HG02763 (cell line): Measurements from ENCODE around the gene APOB.
"Not testable (repeated sequence)": the region's sequence is repeated elsewhere in the genome, so short reads cannot be mapped to it uniquely, and the experiment has no call there.

ENCODE experiments used
- ATAC-seq: cut with Tn5 transposase; IDR thresholded peaks from one replicate; pipeline ENCODE4 v1.9.1; 2021; ENCODE audit warnings: mild to moderate bottlenecking, moderate library complexity; ENCODE audit not compliant: unreplicated experiment

Gene APOB

DNA sequence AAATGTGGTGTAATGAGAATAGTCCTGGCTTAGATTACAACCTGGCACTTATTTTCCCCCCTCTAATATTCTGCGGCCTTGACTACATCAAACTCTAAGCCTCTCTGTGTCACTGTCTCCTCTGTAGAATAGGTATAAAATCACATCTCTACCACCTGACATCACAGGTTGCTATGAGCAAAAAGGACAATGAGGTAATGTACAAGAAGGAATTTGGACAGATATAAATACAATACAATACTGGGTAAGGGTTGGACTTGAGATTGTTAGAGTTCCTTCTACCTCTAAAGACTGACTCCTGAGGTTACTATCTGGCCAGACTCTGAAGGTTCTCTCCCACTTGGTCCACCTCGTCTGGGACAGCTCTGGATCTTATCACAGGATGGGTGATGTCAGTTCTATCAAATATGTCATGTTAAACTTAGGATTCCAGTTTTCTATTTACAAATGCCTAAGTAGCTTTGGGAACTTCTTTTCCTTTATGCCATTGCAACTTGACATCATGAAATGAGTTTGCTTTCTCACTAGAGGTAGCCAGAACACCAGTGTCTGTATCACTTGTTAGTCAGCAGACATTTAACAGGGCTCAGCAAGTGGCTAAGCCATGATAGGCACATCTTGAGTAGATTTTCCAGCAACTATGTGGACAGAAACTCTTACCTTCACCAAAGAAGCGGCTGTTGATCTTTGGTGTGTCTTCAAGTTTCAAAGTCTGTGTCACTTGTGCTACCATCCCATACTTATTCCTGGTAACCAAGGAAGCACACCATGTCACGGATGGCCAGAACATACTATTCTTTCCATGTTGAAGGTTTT, 9.5 kb downstream of the APOB start:
- ATAC-seq = no peak

DNA sequence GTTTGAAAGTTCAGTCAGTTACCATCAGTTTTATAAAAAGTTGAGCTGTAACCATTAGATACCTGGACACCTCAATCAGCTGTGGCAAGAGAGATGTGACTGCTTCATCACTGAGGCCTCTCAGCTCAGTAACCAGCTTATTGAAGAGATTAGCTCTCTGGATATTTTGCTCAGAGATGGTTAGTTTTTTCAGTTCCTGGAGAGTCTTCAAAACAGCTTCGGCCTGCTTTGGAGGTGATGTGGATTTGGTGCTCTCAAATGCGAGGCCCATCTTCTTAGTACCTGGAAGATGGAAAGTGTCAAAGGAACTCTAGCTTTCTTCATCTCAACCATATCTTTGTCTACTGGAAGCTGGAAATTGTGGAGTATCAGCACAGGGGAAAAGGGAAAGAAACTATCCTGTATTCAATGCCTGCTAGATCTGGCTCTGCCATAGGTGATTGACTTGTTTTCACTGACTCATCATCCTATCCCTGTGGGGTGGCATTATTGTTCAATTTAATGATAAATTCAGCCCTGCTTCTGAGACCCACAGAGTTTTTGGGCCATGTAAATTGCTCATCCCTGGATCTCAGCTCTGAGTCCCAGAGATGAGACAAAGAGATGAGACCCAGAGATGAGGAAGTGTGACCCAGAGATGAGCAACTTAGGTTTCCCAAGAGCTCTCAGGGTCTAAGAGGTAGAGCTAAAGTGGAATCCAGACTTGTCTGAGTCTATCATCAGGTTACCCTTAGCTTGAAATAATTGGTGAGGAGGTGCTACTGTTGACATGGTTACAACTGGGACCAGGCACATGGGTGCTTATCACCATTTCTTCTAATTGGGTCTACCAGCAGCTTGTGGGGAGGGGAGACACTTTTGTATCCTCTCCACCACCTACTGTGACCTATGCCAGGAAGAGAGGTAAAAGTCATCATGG, 10.4 kb downstream of the APOB start:
- ATAC-seq = no peak

GRCh38 chr2:21032338-21033236, 11.3 kb downstream of the APOB start:
- ATAC-seq = no peak

DNA sequence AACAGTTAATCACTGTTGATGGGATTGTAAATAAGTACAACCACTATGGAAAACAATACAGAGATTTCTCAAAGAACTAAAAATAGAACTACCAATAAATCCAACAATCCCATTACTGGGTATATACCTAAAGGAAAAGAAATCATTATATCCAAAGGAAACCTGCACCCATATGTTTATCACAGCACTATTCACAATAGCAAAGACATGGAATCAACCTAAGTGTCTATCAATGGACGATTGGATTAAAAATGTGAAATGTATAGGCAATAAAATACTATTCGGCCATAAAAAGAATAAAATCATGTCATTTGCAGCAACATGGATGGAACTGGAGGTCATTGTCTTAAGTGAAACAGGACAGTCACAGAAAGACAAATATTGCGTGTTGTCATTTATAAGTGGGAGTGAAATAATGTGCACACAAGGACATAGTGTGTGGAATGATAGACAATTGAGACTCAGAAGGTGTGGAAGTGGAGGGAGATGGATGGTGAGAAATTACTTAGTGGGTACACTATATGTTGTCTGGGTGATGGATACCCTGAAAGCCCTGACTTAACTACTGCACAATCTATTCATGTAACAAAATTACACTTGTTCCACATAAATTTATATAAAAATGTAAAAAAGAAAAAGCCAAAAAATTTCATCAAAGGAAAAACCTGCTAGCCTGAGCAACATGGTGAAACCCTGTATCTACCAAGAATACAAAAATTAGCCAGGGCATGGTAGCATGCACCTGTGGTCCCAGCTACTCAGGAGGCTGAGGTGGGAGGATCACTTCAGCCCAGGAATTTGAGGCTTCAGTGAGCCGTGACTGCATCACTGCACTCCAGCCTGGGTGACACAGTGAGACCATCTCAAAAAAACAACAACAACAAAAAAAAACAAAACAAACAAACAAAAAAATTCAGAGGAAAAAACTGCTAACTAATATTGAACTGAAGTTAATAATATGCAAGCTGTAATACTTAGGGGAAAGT, 12.6 kb downstream of the APOB start:
- ATAC-seq = no peak

DNA sequence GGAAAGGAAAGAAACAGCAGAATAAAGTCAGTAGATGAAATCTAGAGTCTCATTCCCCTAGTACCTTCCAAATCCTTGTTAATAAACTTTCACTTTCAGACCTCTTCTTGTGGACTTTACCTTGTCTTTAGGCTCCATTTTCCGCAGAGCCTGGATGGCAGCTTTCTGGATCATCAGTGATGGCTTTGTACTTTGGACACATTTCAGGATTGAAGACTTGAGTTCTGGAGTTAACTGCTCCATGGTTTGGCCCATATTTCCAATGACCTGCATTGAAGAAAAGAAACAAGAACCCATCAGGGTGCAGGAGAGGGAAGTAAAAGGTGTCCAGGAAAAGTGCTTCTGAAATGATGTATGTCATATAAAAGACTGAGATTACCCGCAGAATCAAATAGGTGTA, 14.4 kb downstream of the APOB start:
- no peak for ATAC-seq

DNA sequence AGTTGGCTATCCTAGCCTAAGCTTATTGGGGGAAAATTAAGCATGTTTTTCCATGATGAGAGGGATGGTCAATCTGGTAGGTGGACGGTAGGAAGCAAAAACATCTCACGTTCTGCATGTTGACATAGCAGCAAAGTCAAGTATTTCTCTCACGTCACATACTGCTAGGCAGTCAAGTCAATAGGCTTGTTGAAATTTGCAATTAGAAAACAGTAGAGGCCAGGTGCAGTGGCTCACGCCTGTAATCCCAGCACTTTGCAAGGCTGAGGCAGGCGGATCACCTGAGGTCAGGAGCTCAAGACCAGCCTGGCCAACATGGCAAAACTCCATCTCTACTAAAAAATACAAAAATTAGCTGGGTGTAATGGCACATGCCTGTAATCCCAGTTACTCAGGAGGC, 14.9 kb downstream of the APOB start:
- not testable (repeated sequence) for ATAC-seq

- ATAC-seq = no peak
These were observed 15.6 kb downstream of the APOB start for GRCh38 chr2:21028021-21028947.

- no peak for ATAC-seq
These were observed 17.2 kb downstream of the APOB start for GRCh38 chr2:21026479-21027282.

GRCh38 chr2:21025690-21026478, 18.0 kb downstream of the APOB start:
- no peak for ATAC-seq

DNA sequence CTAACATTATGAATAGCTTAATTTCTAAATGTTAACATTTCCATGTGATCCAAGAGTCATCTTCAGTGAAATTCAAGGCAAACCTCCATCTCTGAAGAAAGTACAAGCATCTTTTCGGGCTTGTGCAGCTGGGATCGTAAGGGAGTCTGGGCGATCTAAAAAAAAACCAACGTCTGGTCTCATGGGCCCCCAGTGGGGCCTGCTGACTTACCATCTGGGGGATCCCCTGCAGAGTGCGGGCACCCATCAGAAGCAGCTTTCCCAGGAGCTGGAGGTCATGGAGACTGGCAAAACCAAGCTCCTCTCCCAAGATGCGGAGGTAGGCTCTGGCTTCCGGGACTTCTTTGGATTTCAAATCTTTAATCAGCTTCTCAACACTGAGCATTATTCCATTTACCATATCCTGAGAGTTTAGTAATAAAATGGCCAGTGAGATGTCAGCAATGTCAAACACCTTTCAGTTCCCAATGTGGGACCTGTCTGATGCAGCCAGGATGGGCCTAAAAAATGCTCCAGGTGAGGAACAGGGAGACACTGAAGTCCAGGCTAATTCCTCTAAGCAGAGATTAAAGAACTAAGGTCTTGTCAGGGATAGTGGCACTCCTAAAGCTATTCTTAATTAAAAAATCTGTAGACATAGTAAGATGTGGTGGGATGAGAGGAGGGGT, 19.0 kb downstream of the APOB start:
- no peak for ATAC-seq

DNA sequence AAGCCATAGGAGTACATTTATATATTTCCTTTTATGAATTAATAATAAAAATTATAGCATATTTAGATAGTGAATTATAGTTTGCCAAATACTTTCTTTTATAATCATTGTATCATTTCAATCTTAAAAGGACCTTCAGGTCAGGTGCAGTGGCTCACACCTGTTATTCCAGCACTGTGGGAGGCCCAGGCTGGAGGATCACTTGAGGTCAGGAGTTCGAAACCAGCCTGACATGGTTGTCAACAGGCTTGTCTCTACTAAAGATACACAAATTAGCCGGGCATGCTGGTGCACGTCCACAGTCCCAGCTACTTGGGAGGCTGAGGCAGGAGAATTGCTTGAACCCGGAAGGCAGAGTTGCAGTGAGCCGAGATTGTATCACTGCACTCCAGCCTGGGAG, 19.7 kb downstream of the APOB start:
- no peak for ATAC-seq

DNA sequence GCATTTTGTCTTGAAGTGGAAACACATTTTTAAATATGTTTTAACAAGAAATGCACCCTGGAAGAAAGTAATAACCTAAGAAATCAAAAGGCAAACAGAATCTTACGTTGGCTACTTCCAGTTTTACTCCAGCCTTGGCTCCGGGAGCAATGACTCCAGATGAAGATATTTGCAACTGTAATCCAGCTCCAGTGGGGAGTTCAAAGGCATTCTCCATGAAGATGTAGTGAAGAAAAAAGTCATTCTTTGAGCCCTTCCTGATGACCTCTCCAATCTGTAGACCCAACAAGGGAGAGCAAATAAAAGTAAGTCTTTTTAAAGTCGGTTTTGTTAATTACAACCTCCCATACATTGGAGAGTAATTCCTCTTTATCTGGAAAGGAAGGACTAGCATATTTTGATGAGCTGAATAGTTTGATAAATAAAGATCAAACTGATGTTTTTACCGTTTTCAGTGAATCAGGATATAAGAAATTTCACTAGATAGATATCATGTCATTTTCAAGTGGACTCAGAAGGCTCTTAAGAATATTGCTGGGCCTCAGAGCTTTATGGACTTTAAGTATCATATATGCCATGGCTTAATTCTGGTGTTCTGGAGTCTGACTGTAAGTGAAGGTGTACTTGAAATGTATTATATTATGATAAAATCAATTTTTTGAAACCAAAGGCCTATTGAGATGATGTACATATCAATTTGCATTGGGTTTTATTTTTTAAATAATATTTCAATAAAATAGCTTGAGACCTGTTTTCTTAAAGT, 20.3 kb downstream of the APOB start:
- ATAC-seq = no peak

GRCh38 chr2:21022792-21023367, 21.0 kb downstream of the APOB start:
- ATAC-seq = no peak

DNA sequence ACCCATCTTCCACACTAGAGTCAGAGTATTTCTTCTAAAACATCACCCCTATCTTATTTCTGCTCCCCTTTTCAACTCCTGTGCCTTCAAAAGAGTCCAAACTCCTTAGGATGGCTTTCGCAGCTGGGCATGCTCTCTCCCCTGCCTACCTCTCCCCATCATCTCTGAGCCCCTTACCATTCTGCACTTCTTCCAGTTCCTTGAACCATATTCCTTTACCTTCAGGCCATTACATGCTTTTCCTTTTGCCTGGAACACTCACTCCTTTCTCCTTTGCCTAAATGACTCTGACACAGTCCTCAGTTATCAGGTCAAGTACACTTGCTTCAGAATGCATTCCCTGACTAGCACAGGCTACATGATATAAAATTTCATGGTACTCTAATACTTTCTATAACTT, 22.4 kb downstream of the APOB start:
- no peak for ATAC-seq

GRCh38 chr2:21020668-21021288, 23.1 kb downstream of the APOB start:
- no peak for ATAC-seq
